Vagina (tissue), 2 donors: ENCODE results near the gene CST6. TPM values are rescaled to one million over a fixed set of nuclear protein-coding genes. Genes with fewer than 3 reads are reported as not detected.

Experiments
- DNase-seq, 2 donors: peaks; one replicate each; pipeline ENCODE4 v3.0.0-alpha.2; 2017; ENCODE audit errors: extremely low spot score in 2 of 2
- H3K27ac ChIP-seq: fragments of 200-600 bp; sonication (generic); one replicate; pipeline ENCODE4 v1.5.1; 2019
- H3K27me3 ChIP-seq: fragments of 200-600 bp; sonication (generic); one replicate; pipeline ENCODE4 v1.5.1; 2019
- H3K36me3 ChIP-seq, 2 donors: fragments of 200-600 bp; sonication (generic); one replicate each; pipeline ENCODE4 v1.5.1; 2017 to 2019
- H3K4me1 ChIP-seq: fragments of 200-600 bp; sonication (generic); one replicate; pipeline ENCODE4 v1.5.1; 2019
- H3K4me3 ChIP-seq, 2 donors: fragments of 200-600 bp; sonication (generic); 1 replicate in 1 of 2; 2 replicates in 1 of 2; pipeline ENCODE4 v1.5.1; 2016 to 2019
- H3K9me3 ChIP-seq: fragments of 200-600 bp; sonication (generic); one replicate; pipeline ENCODE4 v1.5.1; 2019
- POLR2A ChIP-seq, 2 donors: fragments of 450-650 bp; IDR thresholded peaks; one replicate each; pipeline ENCODE4 v1.6.1; 2017; ENCODE audit warnings: antibody characterized with exemption in 2 of 2, mild to moderate bottlenecking in 2 of 2, moderate library complexity in 2 of 2
- POLR2AphosphoS5 ChIP-seq, 2 donors: sonication (generic); formaldehyde crosslinking; IDR thresholded peaks; one replicate each; pipeline ENCODE4 v1.9.0; 2017; ENCODE audit warnings: antibody characterized with exemption in 2 of 2, mild to moderate bottlenecking in 2 of 2, low read depth in 1 of 2; ENCODE audit not compliant: insufficient read depth in 1 of 2
- intact Hi-C: fragments of 100-400 bp; cut with DNase I; formaldehyde crosslinking; loops from one replicate; pipeline ENCODE4 v1.15.1; 2023
- total RNA-seq: library from RNA; depleted of rRNA; stranded (reverse); fragments of >200 nt; gene quantifications from one replicate; pipeline ENCODE4 v1.2.3, GENCODE V29; 2016
- TF ChIP-seq, protein P1 (sequence below), 3 experiments: fragments of 450-650 bp in 2 of 3; fragments of 200-600 bp in 1 of 3; sonication (generic) in 1 of 3; IDR thresholded peaks; one replicate each; pipeline ENCODE4 v1.5.1; 2017 to 2019; ENCODE audit warnings: antibody characterized with exemption in 3 of 3, mild to moderate bottlenecking in 2 of 3, moderate library complexity in 2 of 3

CST6 gene
- total RNA-seq, 1 donor from 2014 or later, result 5.6 TPM

DNA sequence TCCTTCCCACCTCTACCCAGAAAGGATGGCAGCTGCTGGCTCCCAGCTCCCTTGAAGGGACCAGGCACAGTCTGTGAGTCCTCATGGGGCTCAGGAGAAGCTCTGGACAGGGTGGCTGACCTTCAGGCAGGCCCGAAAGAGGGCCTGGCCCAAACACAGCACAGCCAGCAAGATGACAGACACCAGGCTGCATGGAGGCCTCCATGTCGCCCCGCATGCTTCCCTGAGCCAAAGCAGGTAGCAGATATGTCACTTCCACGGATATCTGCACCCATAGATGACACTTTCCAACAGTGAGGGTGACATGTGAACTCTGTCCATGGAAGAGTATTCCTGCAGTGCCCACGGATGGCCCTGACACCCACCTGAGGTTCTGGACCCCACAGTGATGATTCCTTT lies 28.2 kb upstream of the CST6 start:
- TF ChIP-seq POLR2A (IDR thresholded peaks at IDR 0.05) (no peak), POLR2AphosphoS5 (IDR thresholded peaks at IDR 0.05; ENCODE audit: insufficient read depth in 1 of 2, low read depth in 1 of 2) (no peak)
- TF ChIP-seq, protein P1, sequence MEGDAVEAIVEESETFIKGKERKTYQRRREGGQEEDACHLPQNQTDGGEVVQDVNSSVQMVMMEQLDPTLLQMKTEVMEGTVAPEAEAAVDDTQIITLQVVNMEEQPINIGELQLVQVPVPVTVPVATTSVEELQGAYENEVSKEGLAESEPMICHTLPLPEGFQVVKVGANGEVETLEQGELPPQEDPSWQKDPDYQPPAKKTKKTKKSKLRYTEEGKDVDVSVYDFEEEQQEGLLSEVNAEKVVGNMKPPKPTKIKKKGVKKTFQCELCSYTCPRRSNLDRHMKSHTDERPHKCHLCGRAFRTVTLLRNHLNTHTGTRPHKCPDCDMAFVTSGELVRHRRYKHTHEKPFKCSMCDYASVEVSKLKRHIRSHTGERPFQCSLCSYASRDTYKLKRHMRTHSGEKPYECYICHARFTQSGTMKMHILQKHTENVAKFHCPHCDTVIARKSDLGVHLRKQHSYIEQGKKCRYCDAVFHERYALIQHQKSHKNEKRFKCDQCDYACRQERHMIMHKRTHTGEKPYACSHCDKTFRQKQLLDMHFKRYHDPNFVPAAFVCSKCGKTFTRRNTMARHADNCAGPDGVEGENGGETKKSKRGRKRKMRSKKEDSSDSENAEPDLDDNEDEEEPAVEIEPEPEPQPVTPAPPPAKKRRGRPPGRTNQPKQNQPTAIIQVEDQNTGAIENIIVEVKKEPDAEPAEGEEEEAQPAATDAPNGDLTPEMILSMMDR (IDR thresholded peaks at IDR 0.05), result no peak

DNA sequence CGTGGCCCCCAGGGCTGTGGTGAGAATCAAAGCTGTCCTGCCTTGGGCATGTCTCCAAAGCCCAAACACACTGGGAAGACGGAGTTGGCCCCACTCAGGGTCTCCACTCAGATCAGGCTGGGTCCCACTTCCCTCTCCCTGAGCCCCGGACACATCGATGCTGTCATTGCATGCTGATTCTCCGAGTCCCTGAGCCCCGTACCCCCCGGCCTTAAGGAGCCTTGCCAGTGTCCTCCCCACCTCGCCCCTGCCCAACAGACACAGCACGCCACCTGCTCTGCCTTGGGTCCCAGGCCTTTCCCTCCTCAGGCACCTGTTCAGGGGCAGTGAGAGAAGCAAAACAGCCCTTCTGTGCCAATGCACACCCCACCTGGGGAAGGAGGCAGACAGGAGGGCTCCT lies 24.5 kb upstream of the CST6 start:
- intact Hi-C loops, result loop anchor here (5.0 to 10.0 kb wide), 2 partner anchors 100 to 283 kb away; partner anchors contain the start of gene FIBP
- TF ChIP-seq POLR2A (IDR thresholded peaks at IDR 0.05), result no peak
- TF ChIP-seq, protein P1 (IDR thresholded peaks at IDR 0.05), result no peak
- no peak for TF ChIP-seq POLR2AphosphoS5 (IDR thresholded peaks at IDR 0.05; ENCODE audit: insufficient read depth in 1 of 2, low read depth in 1 of 2)
- H3K4me1 ChIP-seq, result no peaks in the 10 kb centered on the region
- H3K27ac ChIP-seq, result no peak overlapping the region
- H3K4me3 ChIP-seq, result no peak overlapping the region
- no peak for DNase-seq
- H3K9me3 ChIP-seq, result no peaks in the 10 kb centered on the region
- no peaks in the 10 kb centered on the region for H3K36me3 ChIP-seq
- no peaks in the 10 kb centered on the region for H3K27me3 ChIP-seq

More for the DNA sequence above, 28.2 kb upstream of the CST6 start:
- Histone ChIP-seq H3K4me1 (no peaks in the 10 kb centered on the region), H3K4me3 (no peak overlapping the region), H3K36me3 (peaks cover 0 to 15% of the 10 kb centered on the region in 2 donors), H3K9me3 (no peaks in the 10 kb centered on the region), H3K27ac (no peak overlapping the region), H3K27me3 (no peaks in the 10 kb centered on the region)
- intact Hi-C loops, result loop anchor here (10.0 kb wide), 1 partner anchor 279 kb away; no protein-coding TSS in a partner anchor
- DNase-seq, result peak in 1 of 2 donors; percentile 77

DNA sequence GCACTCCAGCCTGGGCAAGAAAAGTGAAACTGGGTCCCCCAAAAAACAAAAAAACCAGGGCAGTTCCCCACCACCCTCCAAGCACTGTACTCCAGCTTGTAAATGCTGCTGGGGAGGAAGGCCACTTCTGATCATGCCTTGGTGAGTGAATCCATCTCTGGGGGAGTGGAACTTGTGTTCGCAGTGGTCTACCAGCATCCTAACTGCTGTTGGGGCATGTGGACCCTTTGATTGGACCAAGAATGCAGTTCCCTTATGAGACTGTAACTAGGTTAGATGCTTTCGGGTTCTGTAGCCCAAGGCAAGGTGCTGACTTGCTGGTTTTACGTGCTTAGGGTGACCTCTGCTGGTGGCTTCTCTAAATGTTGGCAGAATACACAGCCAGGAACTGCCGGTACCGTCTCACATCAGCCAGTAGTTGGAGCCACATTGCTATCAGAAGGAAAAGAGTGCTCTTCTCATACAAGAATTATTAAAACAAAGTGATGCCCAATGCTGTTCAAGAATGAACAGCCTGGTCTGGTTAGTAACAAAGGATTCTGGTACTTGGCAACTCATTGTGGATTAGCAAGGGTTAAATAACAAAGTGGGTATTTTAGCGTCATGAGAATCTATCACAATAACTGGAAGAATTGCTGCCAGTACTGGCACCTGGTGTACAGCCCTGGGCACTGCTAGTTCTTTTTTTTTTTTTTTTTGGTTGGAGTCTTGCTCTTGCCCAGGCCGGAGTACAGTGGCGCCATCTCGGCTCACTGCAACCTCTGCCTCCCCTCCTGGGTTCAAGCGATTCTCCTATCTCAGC lies 22.8 kb upstream of the CST6 start:
- H3K27me3 ChIP-seq, result no peaks in the 10 kb centered on the region
- TF ChIP-seq, protein P1 (IDR thresholded peaks at IDR 0.05), result peak; percentile 87 to 99 (median 98)
- TF ChIP-seq POLR2A (IDR thresholded peaks at IDR 0.05) (no peak), POLR2AphosphoS5 (IDR thresholded peaks at IDR 0.05; ENCODE audit: insufficient read depth in 1 of 2, low read depth in 1 of 2) (peak in 1 of 2 donors; percentile 91)
- intact Hi-C loops, result loop anchor here (5.0 to 10.0 kb wide), 2 partner anchors 102 to 284 kb away; partner anchors contain the start of gene FIBP
- no peaks in the 10 kb centered on the region for H3K36me3 ChIP-seq
- H3K9me3 ChIP-seq, result no peaks in the 10 kb centered on the region
- no peaks in the 10 kb centered on the region for H3K4me1 ChIP-seq
- DNase-seq, result peak in 1 of 2 donors; percentile 94
- H3K4me3 ChIP-seq, result no peak overlapping the region
- H3K27ac ChIP-seq, result no peak overlapping the region

DNA sequence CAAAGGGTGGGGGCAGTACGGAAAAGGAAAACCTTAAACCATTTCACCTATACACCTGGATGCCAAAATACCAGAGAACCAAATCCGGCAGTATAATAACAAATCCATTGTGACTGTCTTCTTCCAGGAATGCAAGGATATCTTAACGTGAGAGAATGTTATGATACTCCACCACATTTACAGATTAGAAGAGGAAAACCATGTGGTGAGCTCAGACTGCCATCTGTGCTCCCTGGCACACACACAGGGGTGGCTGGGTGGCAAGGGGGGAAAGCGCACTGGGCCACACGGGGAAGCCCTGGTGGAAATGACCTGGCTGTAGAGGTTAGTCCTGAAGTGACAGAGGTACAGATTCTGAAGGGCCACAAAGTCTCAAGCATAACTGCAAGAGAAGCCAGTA lies 19.8 kb upstream of the CST6 start:
- no peak overlapping the region for H3K27ac ChIP-seq
- H3K4me3 ChIP-seq, result no peak overlapping the region
- no peak for DNase-seq
- H3K9me3 ChIP-seq, result no peaks in the 10 kb centered on the region
- H3K27me3 ChIP-seq, result no peaks in the 10 kb centered on the region
- intact Hi-C loops, result no loop called here
- no peak for TF ChIP-seq POLR2A (IDR thresholded peaks at IDR 0.05)
- TF ChIP-seq POLR2AphosphoS5 (IDR thresholded peaks at IDR 0.05; ENCODE audit: insufficient read depth in 1 of 2, low read depth in 1 of 2), result no peak
- H3K4me1 ChIP-seq, result no peaks in the 10 kb centered on the region
- peaks cover 0 to 6% of the 10 kb centered on the region in 2 donors for H3K36me3 ChIP-seq

DNA sequence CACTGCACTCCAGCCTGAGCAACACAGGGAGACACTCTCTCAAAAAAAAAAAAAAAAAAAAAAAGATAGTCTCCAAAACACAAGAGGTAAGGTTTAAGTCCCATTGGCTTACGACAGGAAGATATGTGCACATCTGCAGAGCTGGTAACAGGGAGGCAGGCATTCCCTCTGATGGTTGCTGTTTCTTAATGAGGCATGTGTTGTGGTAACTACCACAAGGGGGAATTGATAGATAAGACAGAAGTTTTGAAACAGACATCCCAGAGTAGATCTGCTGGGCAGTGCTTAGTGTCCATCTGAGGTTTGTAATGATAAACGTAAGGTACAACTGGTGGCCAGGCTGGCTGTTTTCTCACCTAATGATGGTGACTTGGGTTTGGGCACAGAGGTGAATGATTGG lies 14.5 kb upstream of the CST6 start:
- no peak for DNase-seq
- intact Hi-C loops, result no loop called here
- no peak overlapping the region for H3K4me3 ChIP-seq
- H3K27me3 ChIP-seq, result no peaks in the 10 kb centered on the region
- no peak overlapping the region for H3K27ac ChIP-seq
- H3K9me3 ChIP-seq, result no peaks in the 10 kb centered on the region
- peaks cover 25% of the 10 kb centered on the region for H3K4me1 ChIP-seq
- peaks cover 0 to 36% of the 10 kb centered on the region in 2 donors for H3K36me3 ChIP-seq
- TF ChIP-seq POLR2AphosphoS5 (IDR thresholded peaks at IDR 0.05; ENCODE audit: insufficient read depth in 1 of 2, low read depth in 1 of 2) (no peak), POLR2A (IDR thresholded peaks at IDR 0.05) (no peak)
- TF ChIP-seq, protein P1 (IDR thresholded peaks at IDR 0.05), result no peak
